GM21515 (cell line): ENCODE measurements around the gene RBM25.
A peak's percentile ranks its signal among the peaks of the same experiment; 100 is the strongest.

ENCODE experiments used
- ATAC-seq: cut with Tn5 transposase; IDR thresholded peaks from one replicate; pipeline ENCODE4 v1.9.1; 2021; ENCODE audit not compliant: unreplicated experiment

The RBM25 gene

GRCh38 chr14:73102806-73103497, 44.6 kb downstream of the RBM25 start:
- ATAC-seq = no peak

DNA sequence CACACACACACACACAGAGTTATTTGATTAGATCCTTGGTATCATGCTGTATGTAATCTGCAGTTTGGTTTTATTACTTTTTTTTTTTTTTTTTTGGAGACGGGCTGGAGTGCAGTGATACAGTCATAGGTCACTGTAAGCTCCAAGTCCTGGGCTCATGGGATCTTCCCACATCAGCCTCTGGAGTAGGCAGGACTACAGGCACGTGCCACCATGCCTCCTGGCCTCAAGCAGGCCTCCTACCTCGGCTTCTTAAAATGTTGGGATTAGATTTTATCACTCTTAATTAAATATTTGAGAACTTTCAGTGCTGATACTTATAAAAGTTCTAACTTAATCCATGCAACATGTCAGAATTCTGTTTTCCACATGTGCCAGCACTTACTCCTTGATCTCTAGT, 46.7 kb downstream of the RBM25 start:
- ATAC-seq = no peak

- ATAC-seq = no peak
These were observed 47.4 kb downstream of the RBM25 start for GRCh38 chr14:73105727-73106126.

GRCh38 chr14:73116079-73116665, 57.8 kb downstream of the RBM25 start:
- ATAC-seq = no peak

- no peak for ATAC-seq
These were observed 66.0 kb downstream of the RBM25 start for GRCh38 chr14:73124180-73124894.

GRCh38 chr14:73125169-73125588, 66.8 kb downstream of the RBM25 start:
- no peak for ATAC-seq

- no peak for ATAC-seq
These were observed 67.4 kb downstream of the RBM25 start for GRCh38 chr14:73125746-73126145.

DNA sequence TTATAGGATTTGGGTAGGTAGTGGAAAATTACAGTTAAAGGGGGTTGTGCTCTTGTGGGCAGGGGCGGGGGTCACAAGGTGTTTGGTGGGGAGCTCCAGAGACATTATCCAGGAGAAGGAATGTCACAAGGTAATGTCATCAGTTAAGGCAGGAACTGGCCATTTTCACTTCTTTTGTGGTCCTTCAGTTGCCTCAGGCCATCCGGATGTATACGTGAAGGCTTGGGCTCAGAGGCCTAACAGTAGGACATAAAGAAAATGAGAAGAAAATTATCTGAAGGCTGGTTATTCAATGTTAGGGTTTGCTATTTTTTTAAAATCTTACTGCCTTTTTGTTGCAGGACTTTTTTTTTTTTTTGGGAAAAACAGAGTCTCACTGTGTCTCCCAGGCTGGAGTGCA, 75.5 kb downstream of the RBM25 start:
- no peak for ATAC-seq

GRCh38 chr14:73136085-73136386, 77.7 kb downstream of the RBM25 start:
- no peak for ATAC-seq

GRCh38 chr14:73136387-73137225, 78.3 kb downstream of the RBM25 start, which contains the start of gene PSEN1:
TSS of gene PSEN1 (plus strand) at chr14:73136507. CDS start at chr14:73148020, 11,513 bp downstream.
- peak; percentile 87 for ATAC-seq

- ATAC-seq = no peak
These were observed 82.5 kb downstream of the RBM25 start for GRCh38 chr14:73140811-73141323.

DNA sequence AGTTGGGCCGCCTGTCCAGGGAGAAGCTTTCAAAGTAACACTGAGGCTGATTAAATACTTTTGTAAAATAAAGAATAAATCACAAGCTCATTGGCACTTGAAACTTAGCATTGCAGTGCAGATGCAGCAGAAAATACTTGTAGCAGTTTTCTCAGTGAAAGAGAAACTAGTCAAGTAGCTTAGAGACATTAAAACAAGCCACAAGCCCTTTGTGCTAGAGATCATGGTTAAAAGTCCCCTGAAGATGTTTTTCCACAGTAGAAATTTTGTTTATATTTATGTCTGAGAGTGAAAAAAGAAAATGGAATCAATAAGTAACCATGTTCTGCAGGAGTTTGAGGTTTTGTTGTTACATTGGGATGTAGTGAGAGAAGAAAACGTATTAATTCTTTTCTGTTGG, 83.9 kb downstream of the RBM25 start:
- ATAC-seq = no peak

GRCh38 chr14:73143003-73143402, 84.7 kb downstream of the RBM25 start:
- no peak for ATAC-seq

- no peak for ATAC-seq
These were observed 85.3 kb downstream of the RBM25 start for GRCh38 chr14:73143617-73144016.

- ATAC-seq = no peak
These were observed 87.0 kb downstream of the RBM25 start for GRCh38 chr14:73145371-73145770.

- ATAC-seq = no peak
These were observed 87.8 kb downstream of the RBM25 start for GRCh38 chr14:73146111-73146510.

GRCh38 chr14:73149753-73150152, 91.4 kb downstream of the RBM25 start:
- no peak for ATAC-seq

GRCh38 chr14:73153272-73153671, 94.9 kb downstream of the RBM25 start:
- ATAC-seq = no peak

- no peak for ATAC-seq
These were observed 103.9 kb downstream of the RBM25 start for GRCh38 chr14:73162251-73162650.

DNA sequence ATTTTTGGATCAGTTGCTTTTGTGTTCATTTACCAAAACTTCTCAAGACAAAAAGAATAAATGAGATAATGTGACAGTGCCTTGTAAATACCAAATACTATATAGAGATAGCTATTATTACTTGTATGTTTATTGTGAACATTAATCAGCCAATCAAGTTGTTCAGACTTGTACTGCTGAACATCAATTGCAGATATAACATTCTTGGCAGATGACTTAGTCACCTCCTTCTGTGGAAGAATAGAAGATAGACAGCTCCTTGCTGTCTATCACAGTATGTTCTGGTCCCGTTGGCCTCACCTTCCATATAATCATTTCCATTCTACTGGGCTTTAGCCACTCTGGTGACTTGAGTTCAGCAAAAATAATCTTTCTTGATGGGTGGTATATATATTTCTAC, 108.1 kb downstream of the RBM25 start:
- no peak for ATAC-seq

GRCh38 chr14:73167727-73168126, 109.4 kb downstream of the RBM25 start:
- no peak for ATAC-seq
